Umbilical cord (tissue), 2 donors: ENCODE measurements around the gene DESI2. TPM values are rescaled to one million over a fixed set of nuclear protein-coding genes. Genes with fewer than 3 reads are reported as not detected.

Experiments used
- DNase-seq: peaks from one replicate; pipeline ENCODE4 v3.0.0-alpha.2; 2015; ENCODE audit warnings: low spot score
- total RNA-seq: library from RNA; depleted of rRNA; stranded (reverse); fragments of >200 nt; gene quantifications from one replicate; pipeline ENCODE4 v1.2.3, GENCODE V29; 2014; ENCODE audit warnings: low replicate concordance; ENCODE audit not compliant: insufficient read depth

The DESI2 gene
- total RNA-seq, 1 donor from 2014 or later: 92.7 TPM

DNA sequence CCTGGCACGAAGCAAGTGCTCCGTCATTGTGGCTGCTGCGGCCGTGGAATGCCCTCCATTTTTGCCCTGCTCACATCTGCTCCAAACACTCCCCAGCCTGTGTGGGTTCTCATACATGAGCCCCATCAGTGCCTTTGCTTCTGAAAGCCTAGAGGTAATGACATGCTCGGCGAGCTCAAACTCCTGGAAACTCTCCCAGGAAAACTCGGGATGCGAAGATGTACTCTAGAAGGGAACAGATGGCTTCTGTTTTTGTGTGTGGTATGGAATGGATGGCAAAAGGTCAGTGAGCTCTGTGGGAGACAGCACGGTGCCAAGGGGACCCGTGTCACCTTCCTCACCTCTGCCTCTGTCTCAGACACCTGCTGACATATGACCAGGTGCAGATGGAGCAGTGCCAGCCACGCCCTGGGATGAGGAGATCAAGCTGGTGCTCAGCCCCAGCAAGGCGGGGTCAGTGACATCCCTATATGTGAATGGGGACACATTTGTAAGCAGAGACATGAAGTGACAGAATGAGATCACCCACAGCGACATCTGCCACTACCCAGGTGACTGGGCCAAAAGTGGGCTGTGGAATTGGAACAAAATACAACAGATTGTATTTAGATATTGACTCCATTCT is 98.5 kb downstream of the DESI2 start:
- no peak for DNase-seq

DNA sequence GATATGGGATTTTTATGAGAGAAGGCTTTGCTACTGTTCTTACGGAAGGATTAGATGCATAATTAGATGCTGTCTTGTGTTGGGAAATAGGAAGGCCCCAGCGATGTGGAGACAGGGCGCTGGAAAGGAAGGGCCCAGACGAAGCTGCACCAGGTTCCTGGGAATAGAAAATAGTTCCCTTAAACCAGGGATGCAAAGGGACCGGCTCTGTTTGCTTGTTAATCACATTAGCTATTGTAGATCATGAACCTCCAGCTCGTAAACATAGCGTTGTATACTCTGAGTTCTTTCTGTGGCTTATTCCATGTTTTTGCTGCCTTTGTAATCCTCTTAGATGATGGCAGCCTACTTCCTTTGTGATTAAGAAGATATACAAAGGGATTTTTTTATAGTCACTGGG is 102.7 kb downstream of the DESI2 start:
- DNase-seq: no peak

DNA sequence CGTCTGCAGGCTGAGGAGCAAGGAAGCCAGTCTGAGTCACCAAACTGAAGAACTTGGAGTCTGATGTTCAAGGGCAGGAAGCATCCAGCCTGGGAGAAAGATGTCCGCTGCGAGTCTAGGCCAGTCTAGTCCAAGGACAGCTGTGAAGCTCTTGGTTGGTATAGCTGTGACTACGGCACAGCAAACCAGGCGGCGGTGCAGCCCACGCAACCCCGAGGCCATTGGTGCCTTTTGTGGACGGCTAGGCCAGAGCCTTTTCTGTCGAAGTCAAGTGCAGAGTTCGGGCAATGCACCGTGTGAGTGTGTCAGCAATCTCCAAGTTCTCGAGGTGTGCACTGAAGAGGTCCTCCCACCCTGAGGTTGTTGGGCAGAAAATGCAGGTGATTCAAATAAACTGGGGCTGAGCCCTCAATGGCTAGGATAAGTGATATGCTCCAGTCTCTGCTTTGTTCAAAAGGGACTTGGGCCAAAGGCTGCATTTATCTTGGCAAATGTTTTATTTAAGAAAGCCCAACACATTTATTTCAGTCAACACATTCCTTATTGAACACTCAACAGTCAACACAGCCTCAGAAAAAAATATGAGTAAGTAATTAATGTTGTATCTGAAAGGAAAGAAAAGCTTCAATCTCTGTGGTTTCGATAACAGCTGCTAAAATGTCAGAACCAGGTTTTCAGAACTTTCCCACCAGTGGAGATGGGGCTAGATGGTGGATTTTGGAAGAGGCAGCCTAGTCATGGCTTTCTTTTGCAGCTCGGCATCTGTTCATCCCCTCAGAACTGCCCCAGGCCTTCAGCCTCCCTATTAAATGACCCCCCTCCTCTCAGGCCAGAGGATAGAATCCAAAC is 104.4 kb downstream of the DESI2 start:
- no peak for DNase-seq

Other genes with a start within 250 kb of the DESI2 start
- gene ADSS2, start 201.2 kb upstream of the DESI2 start, total RNA-seq: 78.0 TPM
- gene CATSPERE, start 191.9 kb upstream of the DESI2 start, total RNA-seq: 6.0 TPM
- gene COX20, start 182.5 kb downstream of the DESI2 start, total RNA-seq: 41.9 TPM
- 401 TPM for gene HNRNPU, start 211.4 kb downstream of the DESI2 start, total RNA-seq